Endothelial cell of umbilical vein (primary cell): ENCODE results near the gene RPH3AL.
A peak's percentile ranks its signal among the peaks of the same experiment; 100 is the strongest.

ENCODE experiments used
- CTCF ChIP-seq, 2 donors: IDR thresholded peaks; 1 replicate in 1 of 2; 2 replicates in 1 of 2; pipeline ENCODE4 v1.5.1; 2011; ENCODE audit warnings: low read length in 2 of 2, mild to moderate bottlenecking in 2 of 2, moderate library complexity in 2 of 2, control low read depth in 1 of 2, inconsistent platforms in 1 of 2, low read depth in 1 of 2; ENCODE audit not compliant: insufficient read depth in 1 of 2; ENCODE audit errors: extremely low read depth in 1 of 2
- EZH2 ChIP-seq: IDR thresholded peaks from 2 replicates; pipeline ENCODE4 v1.6.1; 2012; ENCODE audit warnings: borderline replicate concordance, low read depth, mild to moderate bottlenecking, moderate library complexity, low read length, inconsistent platforms; ENCODE audit not compliant: severe bottlenecking
- FOS ChIP-seq: IDR thresholded peaks from 2 replicates; pipeline ENCODE4 v1.6.1; 2011; ENCODE audit warnings: mild to moderate bottlenecking, low read length, moderate library complexity, borderline replicate concordance; ENCODE audit not compliant: insufficient read depth
- GATA2 ChIP-seq: IDR thresholded peaks from 2 replicates; pipeline ENCODE4 v1.7.0; 2011; ENCODE audit warnings: low read depth, mild to moderate bottlenecking, moderate library complexity, mixed read lengths, low read length; ENCODE audit not compliant: insufficient read length, insufficient read depth
- JUN ChIP-seq: IDR thresholded peaks from 2 replicates; pipeline ENCODE4 v1.6.1; 2011; ENCODE audit warnings: borderline replicate concordance, low read depth; ENCODE audit not compliant: insufficient read length, insufficient read depth
- MAX ChIP-seq: IDR thresholded peaks from 2 replicates; pipeline ENCODE4 v1.6.1; 2011; ENCODE audit not compliant: insufficient read depth, insufficient read length
- MYC ChIP-seq: IDR thresholded peaks from one replicate; pipeline ENCODE4 v1.6.1; 2011; ENCODE audit warnings: mild to moderate bottlenecking, low read depth, low read length
- POLR2A ChIP-seq: IDR thresholded peaks from 2 replicates; pipeline ENCODE4 v1.6.1; 2012; ENCODE audit warnings: low read depth, mild to moderate bottlenecking, control low read depth, low read length
- POLR2AphosphoS5 ChIP-seq: IDR thresholded peaks from 2 replicates; pipeline ENCODE4 v1.6.1; 2012; ENCODE audit warnings: low read depth, mild to moderate bottlenecking, control low read depth, low read length, moderate library complexity; ENCODE audit not compliant: insufficient read depth

DNA sequence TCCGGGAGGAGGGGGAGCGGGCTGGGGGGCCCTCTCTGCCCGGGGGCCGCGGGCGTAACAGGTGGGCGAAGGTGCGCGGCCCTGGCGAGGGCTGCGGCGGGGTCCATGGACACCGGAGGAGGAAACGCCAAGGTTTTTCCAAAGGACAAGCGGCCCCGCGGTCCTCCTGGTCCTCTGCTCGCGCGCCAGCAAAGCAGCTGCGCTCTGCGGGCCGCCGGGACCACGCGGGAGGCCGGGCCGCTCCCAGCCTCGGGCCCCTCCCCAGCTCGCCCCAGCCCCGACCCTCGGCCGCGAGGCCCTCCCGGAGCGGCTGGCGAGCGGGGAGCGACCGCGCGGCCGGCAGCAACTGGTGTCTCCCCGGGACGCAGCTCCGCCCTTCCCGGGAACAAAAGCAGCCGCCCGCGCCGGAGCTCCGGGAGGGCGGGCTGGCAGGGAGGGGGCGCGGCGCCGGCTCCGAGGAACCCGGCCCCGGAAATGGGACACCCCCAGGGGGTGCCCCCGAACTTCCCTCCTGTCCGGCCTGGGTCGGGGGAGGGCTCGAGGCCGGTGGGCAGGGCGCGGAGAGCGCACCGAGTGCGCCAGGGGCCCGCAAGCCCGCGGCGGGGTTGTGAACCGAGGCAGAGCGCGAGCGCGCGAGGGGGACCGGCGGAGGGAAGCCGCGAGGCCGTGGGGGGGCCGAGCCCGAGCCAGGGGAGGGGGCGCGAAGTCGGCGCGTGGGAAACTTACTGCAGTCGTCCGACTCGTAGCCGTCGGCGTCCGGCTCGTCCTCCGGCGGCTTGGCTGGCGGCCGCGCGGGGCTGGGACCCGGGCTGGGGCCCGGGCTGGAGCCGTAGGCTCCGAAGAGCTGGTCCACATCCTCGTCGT is 172.0 kb downstream of the RPH3AL start:
- TF ChIP-seq CTCF (IDR thresholded peaks at IDR 0.05; ENCODE audit: extremely low read depth in 1 of 2, insufficient read depth in 1 of 2, low read depth in 1 of 2, low read length in 2 of 2) (no peak), EZH2 (peak; percentile 98), POLR2AphosphoS5 (no peak), POLR2A (no peak), JUN (no peak), MAX (no peak), FOS (no peak), GATA2 (no peak), MYC (no peak)
